Measurements from ENCODE around the gene TACR1. TPM values are rescaled to one million over a fixed set of nuclear protein-coding genes. Genes with fewer than 3 reads are reported as not detected.

Gene TACR1
- polyA plus RNA-seq, 4 donors = 0.69 to 1.4 TPM; not detected in 2

DNA sequence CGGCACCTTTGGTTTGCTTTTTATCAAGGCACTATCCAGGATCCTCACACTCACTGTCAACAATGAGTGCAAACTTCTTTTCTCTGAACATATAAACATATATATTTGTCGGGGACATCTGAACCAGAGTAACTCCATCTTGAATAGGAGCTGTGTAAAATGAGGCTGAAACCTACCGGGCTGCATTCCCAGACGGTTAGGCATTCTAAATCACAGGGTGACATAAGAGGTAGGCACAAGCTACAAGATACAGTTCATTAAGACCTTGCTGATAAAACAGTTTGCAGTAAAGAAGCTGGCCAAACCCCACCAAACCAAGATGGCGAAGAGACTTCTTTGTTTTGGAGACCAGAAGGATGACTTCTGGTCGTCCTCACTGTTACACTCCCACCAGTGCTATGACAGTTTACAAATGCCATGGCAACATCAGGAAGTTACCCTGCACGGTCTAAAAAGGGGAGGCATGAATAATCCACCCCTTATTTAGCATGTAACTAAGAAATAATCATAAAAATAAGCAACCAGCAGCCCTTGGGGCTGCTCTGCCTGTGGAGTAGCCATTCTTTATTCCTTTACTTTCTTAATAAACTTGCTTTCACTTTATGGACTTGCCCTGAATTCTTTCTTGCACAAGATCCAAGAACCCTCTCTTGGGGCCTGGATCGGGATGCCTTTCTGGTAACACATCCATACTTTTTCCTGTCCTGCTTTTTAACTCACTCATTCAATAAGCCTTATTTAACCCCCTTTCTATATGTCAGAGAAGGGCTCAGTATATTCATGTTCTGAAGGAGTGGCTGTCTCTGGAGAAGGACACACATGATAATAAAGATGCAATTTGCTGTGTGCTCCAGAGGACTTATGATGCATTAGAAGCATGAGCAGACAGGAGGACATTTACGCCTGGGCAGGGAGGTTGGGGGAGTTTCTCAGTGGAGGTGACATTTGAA, 65.4 kb downstream of the TACR1 start:
- FAIRE-seq (no peak), DNase-seq (no peak)
- no peaks in the 10 kb centered on the region for H3K4me1 ChIP-seq (ENCODE audit: control insufficient read depth in 3 of 3, insufficient read depth in 2 of 3, low read depth in 1 of 3, low read length in 2 of 3)
- H3K9me3 ChIP-seq (ENCODE audit: control insufficient read depth in 2 of 2, insufficient read depth in 1 of 2, low read depth in 1 of 2, low read length in 1 of 2) = no peaks in the 10 kb centered on the region
- no peaks in the 10 kb centered on the region for H3K27me3 ChIP-seq (ENCODE audit: control insufficient read depth in 3 of 3, insufficient read depth in 3 of 3, low read length in 3 of 3)
- H3K36me3 ChIP-seq (ENCODE audit: control insufficient read depth in 3 of 3, insufficient read depth in 2 of 3, low read depth in 1 of 3, low read length in 3 of 3) = no peaks in the 10 kb centered on the region
- WGBS, 3 donors = 75 to 82% (median 80%) methylated on average over 9 of the region's 9 CpGs
- no peak overlapping the region for H3K4me3 ChIP-seq (ENCODE audit: low read depth in 1 of 3, low read length in 3 of 3)
- no peak overlapping the region for H3K27ac ChIP-seq (ENCODE audit: low read depth in 1 of 3, low read length in 2 of 3)

DNA sequence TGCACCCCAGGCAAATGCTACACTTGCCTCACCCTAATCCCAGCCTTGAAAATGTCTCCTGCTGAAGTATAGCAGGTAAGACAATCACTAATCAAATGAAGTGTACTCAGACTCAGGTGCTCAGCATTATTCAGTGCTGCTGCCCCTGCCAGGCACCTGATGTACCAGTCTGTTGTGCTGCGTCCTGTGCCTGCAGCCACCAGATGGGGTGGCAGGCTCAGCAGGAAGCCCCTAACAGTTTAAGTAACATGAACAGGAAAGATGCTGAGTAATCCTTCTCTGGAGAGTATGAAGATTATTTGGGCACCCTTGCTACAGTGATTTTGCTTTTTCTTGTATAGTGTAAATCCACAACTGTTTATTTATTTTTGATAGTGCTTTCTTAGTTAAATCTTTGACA, 69.1 kb downstream of the TACR1 start:
- WGBS, 3 donors = 35 to 61% (median 55%) methylated on average over 1 of the region's 1 CpG
- Histone ChIP-seq H3K4me1 (ENCODE audit: control insufficient read depth in 3 of 3, insufficient read depth in 2 of 3, low read depth in 1 of 3, low read length in 2 of 3) (no peaks in the 10 kb centered on the region), H3K36me3 (ENCODE audit: control insufficient read depth in 3 of 3, insufficient read depth in 2 of 3, low read depth in 1 of 3, low read length in 3 of 3) (no peaks in the 10 kb centered on the region), H3K9me3 (ENCODE audit: control insufficient read depth in 2 of 2, insufficient read depth in 1 of 2, low read depth in 1 of 2, low read length in 1 of 2) (peaks cover 0 to 3% of the 10 kb centered on the region in 2 donors), H3K4me3 (ENCODE audit: low read depth in 1 of 3, low read length in 3 of 3) (no peak overlapping the region), H3K27me3 (ENCODE audit: control insufficient read depth in 3 of 3, insufficient read depth in 3 of 3, low read length in 3 of 3) (no peaks in the 10 kb centered on the region), H3K27ac (ENCODE audit: low read depth in 1 of 3, low read length in 2 of 3) (no peak overlapping the region)
- no peak for FAIRE-seq
- DNase-seq = no peak

DNA sequence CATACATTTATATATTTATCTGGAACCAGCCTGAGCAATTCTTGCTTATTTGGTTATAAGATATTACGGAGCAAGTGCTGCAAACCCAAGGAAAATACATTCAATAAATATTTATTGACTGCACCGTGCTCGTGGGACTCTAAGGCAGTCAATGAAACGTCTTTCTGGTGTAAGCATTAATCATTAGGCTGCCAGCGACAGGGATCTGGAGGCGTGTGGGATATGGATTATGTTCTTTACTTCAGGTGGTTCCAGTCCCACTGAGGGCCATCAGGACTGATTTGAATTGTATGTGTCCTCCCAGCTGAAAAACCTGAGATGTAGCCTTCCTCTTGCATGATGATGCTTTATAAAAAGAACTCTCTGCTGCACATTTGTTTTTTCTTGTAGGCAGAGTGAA, 75.4 kb downstream of the TACR1 start:
- no peaks in the 10 kb centered on the region for H3K4me1 ChIP-seq (ENCODE audit: control insufficient read depth in 3 of 3, insufficient read depth in 2 of 3, low read depth in 1 of 3, low read length in 2 of 3)
- FAIRE-seq = no peak
- WGBS, 3 donors = 68 to 79% (median 77%) methylated on average over 6 of the region's 6 CpGs
- peaks cover 0 to 3% of the 10 kb centered on the region in 2 donors for H3K9me3 ChIP-seq (ENCODE audit: control insufficient read depth in 2 of 2, insufficient read depth in 1 of 2, low read depth in 1 of 2, low read length in 1 of 2)
- H3K4me3 ChIP-seq (ENCODE audit: low read depth in 1 of 3, low read length in 3 of 3) = no peak overlapping the region
- H3K27ac ChIP-seq (ENCODE audit: low read depth in 1 of 3, low read length in 2 of 3) = no peak overlapping the region
- no peaks in the 10 kb centered on the region for H3K36me3 ChIP-seq (ENCODE audit: control insufficient read depth in 3 of 3, insufficient read depth in 2 of 3, low read depth in 1 of 3, low read length in 3 of 3)
- no peaks in the 10 kb centered on the region for H3K27me3 ChIP-seq (ENCODE audit: control insufficient read depth in 3 of 3, insufficient read depth in 3 of 3, low read length in 3 of 3)
- no peak for DNase-seq

DNA sequence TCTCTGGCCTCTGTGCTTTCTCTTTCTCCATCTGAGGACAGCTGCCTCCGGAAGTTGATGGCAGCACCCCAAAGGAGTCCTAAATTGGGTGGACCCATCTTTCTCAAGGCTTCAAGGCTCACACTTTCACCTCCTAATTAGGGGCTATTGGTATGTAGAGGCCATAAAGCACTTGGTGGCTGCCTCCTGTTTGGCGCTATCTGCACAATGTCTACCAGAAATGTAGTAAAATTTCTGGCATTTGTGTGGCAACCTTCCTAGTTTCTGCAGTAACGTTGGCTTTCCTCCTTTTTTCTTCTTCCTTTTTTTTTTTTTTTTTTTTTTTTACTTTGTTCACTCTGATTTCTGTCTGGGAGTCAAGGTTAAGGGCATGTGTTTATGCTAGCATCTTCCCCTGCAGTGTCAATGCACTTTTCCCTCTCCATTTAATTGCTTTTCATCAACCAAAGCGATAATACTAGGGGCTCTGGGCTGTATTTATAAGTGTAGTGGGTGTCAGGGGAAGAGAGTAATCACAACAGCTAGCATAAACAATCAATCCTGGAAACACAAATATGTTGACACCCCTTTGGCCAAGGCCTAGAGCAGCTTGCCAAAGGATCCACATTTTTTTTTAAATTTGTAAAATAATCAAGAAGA, 86.0 kb downstream of the TACR1 start:
- no peaks in the 10 kb centered on the region for H3K27me3 ChIP-seq (ENCODE audit: control insufficient read depth in 3 of 3, insufficient read depth in 3 of 3, low read length in 3 of 3)
- H3K4me3 ChIP-seq (ENCODE audit: low read depth in 1 of 3, low read length in 3 of 3) = no peak overlapping the region
- H3K36me3 ChIP-seq (ENCODE audit: control insufficient read depth in 3 of 3, insufficient read depth in 2 of 3, low read depth in 1 of 3, low read length in 3 of 3) = no peaks in the 10 kb centered on the region
- H3K4me1 ChIP-seq (ENCODE audit: control insufficient read depth in 3 of 3, insufficient read depth in 2 of 3, low read depth in 1 of 3, low read length in 2 of 3) = no peaks in the 10 kb centered on the region
- H3K9me3 ChIP-seq (ENCODE audit: control insufficient read depth in 2 of 2, insufficient read depth in 1 of 2, low read depth in 1 of 2, low read length in 1 of 2) = no peaks in the 10 kb centered on the region
- DNase-seq = no peak
- no peak for FAIRE-seq
- no peak overlapping the region for H3K27ac ChIP-seq (ENCODE audit: low read depth in 1 of 3, low read length in 2 of 3)
- WGBS, 3 donors = 77 to 84% (median 79%) methylated on average over 4 of the region's 4 CpGs

DNA sequence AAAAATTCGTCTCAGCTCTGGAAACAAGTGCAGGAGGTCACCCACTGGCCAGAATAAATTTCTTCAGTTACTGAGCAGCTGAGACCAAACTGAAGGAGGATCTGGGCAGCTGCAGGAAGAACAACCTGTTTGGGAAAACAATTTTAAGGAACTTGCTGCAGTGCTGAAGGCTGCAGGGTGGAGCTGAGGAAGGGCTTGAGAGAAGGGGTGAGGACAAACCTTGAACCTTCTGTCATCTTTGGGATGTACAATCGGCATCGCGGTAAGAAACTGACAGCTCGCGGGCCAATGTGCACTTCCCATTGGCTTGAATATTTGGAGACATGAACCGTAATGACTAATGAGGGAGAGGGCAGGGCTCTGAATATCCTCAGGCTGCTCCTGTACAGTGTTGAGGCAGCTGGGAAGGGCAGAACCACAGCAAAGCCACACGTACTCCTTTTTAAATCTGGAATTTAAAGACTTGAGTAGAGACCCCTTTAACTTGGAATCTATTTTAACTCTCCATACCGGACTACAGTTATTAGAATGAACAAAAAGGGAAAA, 90.3 kb downstream of the TACR1 start:
- no peaks in the 10 kb centered on the region for H3K9me3 ChIP-seq (ENCODE audit: control insufficient read depth in 2 of 2, insufficient read depth in 1 of 2, low read depth in 1 of 2, low read length in 1 of 2)
- 72 to 77% (median 75%) methylated on average over 9 of the region's 9 CpGs for WGBS, 3 donors
- no peaks in the 10 kb centered on the region for H3K36me3 ChIP-seq (ENCODE audit: control insufficient read depth in 3 of 3, insufficient read depth in 2 of 3, low read depth in 1 of 3, low read length in 3 of 3)
- no peak overlapping the region for H3K4me3 ChIP-seq (ENCODE audit: low read depth in 1 of 3, low read length in 3 of 3)
- no peak overlapping the region for H3K27ac ChIP-seq (ENCODE audit: low read depth in 1 of 3, low read length in 2 of 3)
- DNase-seq = no peak
- no peak for FAIRE-seq
- no peaks in the 10 kb centered on the region for H3K4me1 ChIP-seq (ENCODE audit: control insufficient read depth in 3 of 3, insufficient read depth in 2 of 3, low read depth in 1 of 3, low read length in 2 of 3)
- H3K27me3 ChIP-seq (ENCODE audit: control insufficient read depth in 3 of 3, insufficient read depth in 3 of 3, low read length in 3 of 3) = no peaks in the 10 kb centered on the region

DNA sequence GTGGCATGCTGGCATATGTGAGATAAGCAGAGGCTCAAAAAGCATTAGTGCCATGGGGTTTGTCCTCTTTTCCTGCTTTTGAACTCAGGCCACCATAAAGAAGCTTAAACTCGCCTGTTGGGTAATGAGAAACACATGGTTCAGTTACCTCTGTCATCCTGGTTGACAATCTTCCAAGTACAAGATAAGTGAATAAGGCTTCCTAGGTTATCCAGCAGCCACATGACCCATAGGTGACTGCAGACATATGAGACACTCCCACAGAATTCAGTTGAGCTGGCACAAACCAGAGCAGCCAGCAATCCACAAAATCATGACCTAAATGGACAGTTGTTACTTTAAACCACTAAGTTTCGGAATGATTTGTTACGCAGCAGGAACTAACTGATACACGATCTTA, 97.3 kb downstream of the TACR1 start:
- no peak for DNase-seq
- H3K27me3 ChIP-seq (ENCODE audit: control insufficient read depth in 3 of 3, insufficient read depth in 3 of 3, low read length in 3 of 3) = no peaks in the 10 kb centered on the region
- no peak overlapping the region for H3K4me3 ChIP-seq (ENCODE audit: low read depth in 1 of 3, low read length in 3 of 3)
- FAIRE-seq = no peak
- H3K27ac ChIP-seq (ENCODE audit: low read depth in 1 of 3, low read length in 2 of 3) = no peak overlapping the region
- H3K9me3 ChIP-seq (ENCODE audit: control insufficient read depth in 2 of 2, insufficient read depth in 1 of 2, low read depth in 1 of 2, low read length in 1 of 2) = peaks cover 0 to 6% of the 10 kb centered on the region in 2 donors
- 92 to 96% (median 93%) methylated on average over 4 of the region's 4 CpGs for WGBS, 3 donors
- no peaks in the 10 kb centered on the region for H3K4me1 ChIP-seq (ENCODE audit: control insufficient read depth in 3 of 3, insufficient read depth in 2 of 3, low read depth in 1 of 3, low read length in 2 of 3)
- no peaks in the 10 kb centered on the region for H3K36me3 ChIP-seq (ENCODE audit: control insufficient read depth in 3 of 3, insufficient read depth in 2 of 3, low read depth in 1 of 3, low read length in 3 of 3)

DNA sequence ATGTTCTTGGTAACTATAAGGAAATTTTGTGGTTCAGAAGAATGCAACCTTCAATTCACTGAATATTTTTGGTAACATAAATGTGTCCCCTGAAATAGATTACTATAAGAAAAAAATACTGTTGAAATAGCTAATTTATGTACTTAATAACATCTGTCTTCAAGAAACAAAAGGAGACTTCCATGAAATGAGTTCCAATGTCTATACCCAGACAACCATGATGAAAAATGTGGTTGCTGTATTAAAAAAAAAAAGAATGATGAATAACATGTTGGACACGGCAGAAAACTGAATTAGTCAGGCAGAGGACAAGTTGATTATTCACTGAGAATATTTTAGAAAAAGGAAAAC, 98.5 kb downstream of the TACR1 start:
- Histone ChIP-seq H3K36me3 (ENCODE audit: control insufficient read depth in 3 of 3, insufficient read depth in 2 of 3, low read depth in 1 of 3, low read length in 3 of 3) (no peaks in the 10 kb centered on the region), H3K4me3 (ENCODE audit: low read depth in 1 of 3, low read length in 3 of 3) (no peak overlapping the region), H3K9me3 (ENCODE audit: control insufficient read depth in 2 of 2, insufficient read depth in 1 of 2, low read depth in 1 of 2, low read length in 1 of 2) (peaks cover 0 to 6% of the 10 kb centered on the region in 2 donors), H3K27ac (ENCODE audit: low read depth in 1 of 3, low read length in 2 of 3) (no peak overlapping the region), H3K27me3 (ENCODE audit: control insufficient read depth in 3 of 3, insufficient read depth in 3 of 3, low read length in 3 of 3) (no peaks in the 10 kb centered on the region), H3K4me1 (ENCODE audit: control insufficient read depth in 3 of 3, insufficient read depth in 2 of 3, low read depth in 1 of 3, low read length in 2 of 3) (no peaks in the 10 kb centered on the region)
- FAIRE-seq = no peak
- no peak for DNase-seq
- WGBS, 3 donors = 54 to 78% (median 68%) methylated on average over 1 of the region's 1 CpG

DNA sequence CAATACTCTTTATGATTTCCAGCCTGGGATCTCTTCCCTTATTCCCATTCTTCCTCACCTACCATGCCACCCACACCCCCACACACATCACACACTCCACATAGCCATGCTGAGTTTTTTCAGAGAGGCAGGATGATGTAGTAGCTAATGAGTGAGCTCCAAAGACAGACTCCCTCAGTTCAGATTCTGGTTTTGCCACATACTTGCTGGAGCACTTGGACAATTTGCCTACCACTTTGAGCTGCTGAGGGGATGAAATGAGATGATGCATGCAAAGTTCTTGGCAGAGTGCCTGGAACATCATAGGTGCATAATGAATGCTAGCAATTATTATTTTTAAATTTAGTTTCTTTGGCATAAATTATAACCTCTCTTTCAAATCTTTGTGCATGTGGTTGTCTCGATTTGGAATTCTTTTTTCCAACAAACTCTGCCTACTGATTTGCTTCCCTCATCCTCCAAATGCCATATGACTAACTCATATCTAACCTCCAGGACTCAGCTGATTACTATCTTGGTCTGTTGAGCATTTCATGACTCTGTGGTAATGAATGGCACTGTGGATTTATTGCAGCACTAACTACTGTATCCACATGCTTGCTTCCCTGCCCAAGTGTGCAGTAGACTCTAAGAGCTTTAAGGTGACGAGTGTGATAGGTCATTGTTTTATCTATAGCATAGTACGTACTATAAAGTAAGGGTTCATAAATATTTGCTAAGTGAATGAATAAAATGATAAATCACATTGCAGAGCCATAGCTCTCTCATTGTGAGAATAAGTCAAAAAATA, 99.1 kb downstream of the TACR1 start:
- no peaks in the 10 kb centered on the region for H3K4me1 ChIP-seq (ENCODE audit: control insufficient read depth in 3 of 3, insufficient read depth in 2 of 3, low read depth in 1 of 3, low read length in 2 of 3)
- FAIRE-seq = no peak
- peaks cover 0 to 6% of the 10 kb centered on the region in 2 donors for H3K9me3 ChIP-seq (ENCODE audit: control insufficient read depth in 2 of 2, insufficient read depth in 1 of 2, low read depth in 1 of 2, low read length in 1 of 2)
- no peak overlapping the region for H3K27ac ChIP-seq (ENCODE audit: low read depth in 1 of 3, low read length in 2 of 3)
- DNase-seq = peak in 1 of 2 donors; percentile 17
- H3K4me3 ChIP-seq (ENCODE audit: low read depth in 1 of 3, low read length in 3 of 3) = no peak overlapping the region
- 55 to 69% (median 61%) methylated on average over 3 of the region's 3 CpGs for WGBS, 3 donors
- no peaks in the 10 kb centered on the region for H3K36me3 ChIP-seq (ENCODE audit: control insufficient read depth in 3 of 3, insufficient read depth in 2 of 3, low read depth in 1 of 3, low read length in 3 of 3)
- no peaks in the 10 kb centered on the region for H3K27me3 ChIP-seq (ENCODE audit: control insufficient read depth in 3 of 3, insufficient read depth in 3 of 3, low read length in 3 of 3)
